SK-N-SH treated with all-trans-retinoic acid at 6 μM for 48 hours (cell line): Measurements from ENCODE around the gene PCDH9.

ENCODE experiments used
- ATAC-seq: fragments of 200-7000 bp; cut with Tn5 transposase; 3 replicates; pipeline ENCODE4 v1.9.1; 2020; ENCODE audit warnings: mild to moderate bottlenecking, moderate library complexity
- ARNTL ChIP-seq: fragments of 450-650 bp; formaldehyde crosslinking; IDR thresholded peaks from 2 replicates; pipeline ENCODE4 v1.5.0; 2020; ENCODE audit warnings: low read depth, mild to moderate bottlenecking, moderate library complexity, borderline replicate concordance
- BACH2 ChIP-seq: fragments of 250-450 bp; sonication (Bioruptor Pico); IDR thresholded peaks from 2 replicates; pipeline ENCODE4 v1.9.0; 2021; ENCODE audit warnings: mild to moderate bottlenecking, borderline replicate concordance
- CREB5 ChIP-seq: fragments of 250-450 bp; sonication (Bioruptor Pico); IDR thresholded peaks from 2 replicates; pipeline ENCODE4 v1.5.1; 2020; ENCODE audit warnings: low read depth, mild to moderate bottlenecking, moderate library complexity
- CSDC2 ChIP-seq: fragments of 250-450 bp; sonication (Bioruptor Pico); IDR thresholded peaks from 2 replicates; pipeline ENCODE4 v1.5.0; 2020; ENCODE audit warnings: mild to moderate bottlenecking, moderate library complexity
- CSRNP3 ChIP-seq: fragments of 250-450 bp; sonication (Bioruptor Pico); IDR thresholded peaks from 2 replicates; pipeline ENCODE4 v1.5.1; 2021; ENCODE audit warnings: mild to moderate bottlenecking, moderate library complexity
- ESRRG ChIP-seq: fragments of 250-450 bp; sonication (Bioruptor Pico); IDR thresholded peaks from 2 replicates; pipeline ENCODE4 v1.6.1; 2021; ENCODE audit warnings: mild to moderate bottlenecking
- GLIS3 ChIP-seq: fragments of 250-450 bp; sonication (Bioruptor Pico); IDR thresholded peaks from 2 replicates; pipeline ENCODE4 v1.5.0; 2020; ENCODE audit warnings: mild to moderate bottlenecking, moderate library complexity
- ISL1 ChIP-seq: fragments of 250-450 bp; sonication (Bioruptor Pico); IDR thresholded peaks from 2 replicates; pipeline ENCODE4 v2.1.2; 2022; ENCODE audit warnings: mild to moderate bottlenecking, moderate library complexity
- PATZ1 ChIP-seq: fragments of 250-450 bp; sonication (Bioruptor Pico); IDR thresholded peaks from 2 replicates; pipeline ENCODE4 v1.8.0; 2020; ENCODE audit warnings: mild to moderate bottlenecking, moderate library complexity, borderline replicate concordance
- POU6F1 ChIP-seq: fragments of 250-450 bp; sonication (Bioruptor Pico); IDR thresholded peaks from 2 replicates; pipeline ENCODE4 v1.8.0; 2021; ENCODE audit warnings: low read depth, mild to moderate bottlenecking, moderate library complexity, borderline replicate concordance
- PPARA ChIP-seq: fragments of 250-450 bp; sonication (Bioruptor Pico); IDR thresholded peaks from 2 replicates; pipeline ENCODE4 v1.5.0; 2020; ENCODE audit warnings: mild to moderate bottlenecking, borderline replicate concordance
- RARB ChIP-seq: fragments of 250-450 bp; sonication (Bioruptor Pico); IDR thresholded peaks from 2 replicates; pipeline ENCODE4 v1.8.0; 2021; ENCODE audit warnings: mild to moderate bottlenecking, moderate library complexity
- SNAI2 ChIP-seq: fragments of 250-450 bp; sonication (Bioruptor Pico); IDR thresholded peaks from 2 replicates; pipeline ENCODE4 v1.5.0; 2020; ENCODE audit warnings: mild to moderate bottlenecking, moderate library complexity
- TCF4 ChIP-seq: fragments of 250-450 bp; sonication (Bioruptor Pico); IDR thresholded peaks from 2 replicates; pipeline ENCODE4 v1.8.0; 2021; ENCODE audit warnings: mild to moderate bottlenecking, moderate library complexity, borderline replicate concordance
- TOX ChIP-seq: fragments of 250-450 bp; sonication (Bioruptor Pico); IDR thresholded peaks from 2 replicates; pipeline ENCODE4 v1.8.0; 2021; ENCODE audit warnings: mild to moderate bottlenecking, moderate library complexity, borderline replicate concordance
- TSHZ2 ChIP-seq: fragments of 250-450 bp; sonication (Bioruptor Pico); IDR thresholded peaks from 2 replicates; pipeline ENCODE4 v1.5.0; 2020; ENCODE audit warnings: mild to moderate bottlenecking, moderate library complexity
- ZC3H10 ChIP-seq: fragments of 250-450 bp; sonication (Bioruptor Pico); IDR thresholded peaks from 2 replicates; pipeline ENCODE4 v1.5.1; 2021; ENCODE audit warnings: mild to moderate bottlenecking, moderate library complexity
- ZFP30 ChIP-seq: fragments of 450-650 bp; formaldehyde crosslinking; IDR thresholded peaks from 2 replicates; pipeline ENCODE4 v1.5.0; 2022; ENCODE audit warnings: mild to moderate bottlenecking, moderate library complexity
- ZNF565 ChIP-seq: fragments of 450-650 bp; formaldehyde crosslinking; conservative IDR thresholded peaks from 2 replicates; pipeline ENCODE4 v1.5.0; 2020; ENCODE audit warnings: low read depth, mild to moderate bottlenecking, moderate library complexity
- ZNF70 ChIP-seq: fragments of 450-650 bp; formaldehyde crosslinking; IDR thresholded peaks from 2 replicates; pipeline ENCODE4 v1.5.0; 2020; ENCODE audit warnings: mild to moderate bottlenecking, moderate library complexity
- ZNF8 ChIP-seq: fragments of 450-650 bp; formaldehyde crosslinking; IDR thresholded peaks from 2 replicates; pipeline ENCODE4 v1.5.0; 2020; ENCODE audit warnings: mild to moderate bottlenecking, moderate library complexity

Gene PCDH9

GRCh38 chr13:67275351-67275960, 45.3 kb upstream of the PCDH9 start:
- TF ChIP-seq ARNTL (CRISPR knock-in tag) (no peak), TSHZ2 (CRISPR knock-in tag) (no peak), PATZ1 (CRISPR knock-in tag) (no peak), BACH2 (CRISPR knock-in tag) (no peak), CSDC2 (CRISPR knock-in tag) (no peak), CREB5 (CRISPR knock-in tag) (no peak), GLIS3 (no peak), ZFP30 (CRISPR knock-in tag) (no peak), PPARA (CRISPR knock-in tag) (no peak), POU6F1 (no peak), CSRNP3 (CRISPR knock-in tag) (no peak), ZNF70 (CRISPR knock-in tag) (no peak), ZC3H10 (CRISPR knock-in tag) (no peak), TCF4 (CRISPR knock-in tag) (no peak), RARB (no peak), TOX (CRISPR knock-in tag) (no peak), ZNF8 (CRISPR knock-in tag) (no peak), ISL1 (no peak), SNAI2 (CRISPR knock-in tag) (no peak), ZNF565 (CRISPR knock-in tag) (no peak)
- ATAC-seq, result no peak

GRCh38 chr13:67273001-67273400, 42.9 kb upstream of the PCDH9 start:
- TF ChIP-seq PATZ1 (CRISPR knock-in tag) (no peak), ARNTL (CRISPR knock-in tag) (no peak), ESRRG (CRISPR knock-in tag) (no peak), TCF4 (CRISPR knock-in tag) (no peak), TOX (CRISPR knock-in tag) (no peak)
- ATAC-seq, result no peak
